Activated CD4-positive, alpha-beta T cell treated with anti-CD3 and anti-CD28 coated beads, Interleukin-2, amount 50 U/mL, for 1 hour (primary cell): Measurements from ENCODE around the gene LONRF2.

Experiments used
- DNase-seq: peaks from one replicate; pipeline ENCODE4 v3.0.0-alpha.2; 2020

Gene LONRF2

GRCh38 chr2:100230754-100231153 is 91.5 kb downstream of the LONRF2 start:
- DNase-seq = no peak

- no peak for DNase-seq
Measured at GRCh38 chr2:100228967-100229366, 93.3 kb downstream of the LONRF2 start.

GRCh38 chr2:100228415-100228814 is 93.9 kb downstream of the LONRF2 start:
- no peak for DNase-seq

- no peak for DNase-seq
Measured at GRCh38 chr2:100224988-100225710, 97.2 kb downstream of the LONRF2 start.

- DNase-seq = no peak
Measured at GRCh38 chr2:100223502-100223901, 98.8 kb downstream of the LONRF2 start.
